ENCODE results near the gene CP. TPM values are rescaled to one million over a fixed set of nuclear protein-coding genes. Genes with fewer than 3 reads are reported as not detected.

CP gene
- total RNA-seq, 3 donors from 2014 or later (not counting 1 experiment from before 2014, with no cell fraction given), result not detected

DNA sequence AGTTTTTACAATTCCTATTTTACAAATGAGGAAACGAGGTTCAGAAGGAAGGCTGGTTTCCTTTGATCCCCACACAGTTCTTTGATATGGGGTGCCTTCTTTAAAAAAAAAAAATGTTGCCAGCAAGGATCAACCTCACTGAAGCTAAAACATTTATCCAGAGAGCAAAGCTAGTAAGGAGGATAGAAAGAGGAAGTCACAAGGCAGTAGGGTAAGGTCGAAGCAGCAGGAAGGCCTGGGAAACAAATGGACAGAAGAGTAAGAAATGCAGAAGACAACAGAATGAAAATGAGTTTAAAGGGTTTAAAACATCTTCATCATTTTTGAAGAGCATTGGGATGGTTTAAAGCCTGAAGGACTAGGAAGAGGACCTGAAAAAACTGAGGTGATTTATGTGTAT is 30.6 kb upstream of the CP start:
- Histone ChIP-seq H3K27me3 (ENCODE audit: control insufficient read depth, insufficient read depth, low read length) (no peaks in the 10 kb centered on the region), H3K36me3 (ENCODE audit: control insufficient read depth, insufficient read depth, low read length) (no peaks in the 10 kb centered on the region), H3K27ac (ENCODE audit: low read length) (no peak overlapping the region), H3K4me1 (ENCODE audit: control insufficient read depth, insufficient read depth, low read length) (peaks cover 4% of the 10 kb centered on the region), H3K9me3 (ENCODE audit: control insufficient read depth, insufficient read depth, low read length) (no peaks in the 10 kb centered on the region), H3K4me3 (ENCODE audit: low read length) (no peak overlapping the region)
- ATAC-seq (no peak), DNase-seq (no peak)
- TF ChIP-seq, protein P1, sequence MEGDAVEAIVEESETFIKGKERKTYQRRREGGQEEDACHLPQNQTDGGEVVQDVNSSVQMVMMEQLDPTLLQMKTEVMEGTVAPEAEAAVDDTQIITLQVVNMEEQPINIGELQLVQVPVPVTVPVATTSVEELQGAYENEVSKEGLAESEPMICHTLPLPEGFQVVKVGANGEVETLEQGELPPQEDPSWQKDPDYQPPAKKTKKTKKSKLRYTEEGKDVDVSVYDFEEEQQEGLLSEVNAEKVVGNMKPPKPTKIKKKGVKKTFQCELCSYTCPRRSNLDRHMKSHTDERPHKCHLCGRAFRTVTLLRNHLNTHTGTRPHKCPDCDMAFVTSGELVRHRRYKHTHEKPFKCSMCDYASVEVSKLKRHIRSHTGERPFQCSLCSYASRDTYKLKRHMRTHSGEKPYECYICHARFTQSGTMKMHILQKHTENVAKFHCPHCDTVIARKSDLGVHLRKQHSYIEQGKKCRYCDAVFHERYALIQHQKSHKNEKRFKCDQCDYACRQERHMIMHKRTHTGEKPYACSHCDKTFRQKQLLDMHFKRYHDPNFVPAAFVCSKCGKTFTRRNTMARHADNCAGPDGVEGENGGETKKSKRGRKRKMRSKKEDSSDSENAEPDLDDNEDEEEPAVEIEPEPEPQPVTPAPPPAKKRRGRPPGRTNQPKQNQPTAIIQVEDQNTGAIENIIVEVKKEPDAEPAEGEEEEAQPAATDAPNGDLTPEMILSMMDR (IDR thresholded peaks at IDR 0.05), result no peak
- no peaks in the 10 kb centered on the region for H3K4me1 Mint-ChIP-seq
- 10% methylated on average over 1 of the region's 2 CpGs for WGBS (ENCODE audit: insufficient coverage)
- H3K4me3 Mint-ChIP-seq, result no peak overlapping the region
- no peaks in the 10 kb centered on the region for H3K36me3 Mint-ChIP-seq
- intact Hi-C loops (cut with micrococcal nuclease), result no loop called here
- H3K27me3 Mint-ChIP-seq (ENCODE audit: low read depth in 2 of 2), result peaks cover 0 to 3% of the 10 kb centered on the region in 2 donors
- H3K9me3 Mint-ChIP-seq, result no peaks in the 10 kb centered on the region
- H3K27ac Mint-ChIP-seq, result no peak overlapping the region

- peaks cover 0 to 3% of the 10 kb centered on the region in 2 donors for H3K27me3 Mint-ChIP-seq (ENCODE audit: low read depth in 2 of 2)
- Histone ChIP-seq H3K36me3 (ENCODE audit: control insufficient read depth, insufficient read depth, low read length) (no peaks in the 10 kb centered on the region), H3K4me3 (ENCODE audit: low read length) (no peak overlapping the region), H3K9me3 (ENCODE audit: control insufficient read depth, insufficient read depth, low read length) (no peaks in the 10 kb centered on the region), H3K27me3 (ENCODE audit: control insufficient read depth, insufficient read depth, low read length) (no peaks in the 10 kb centered on the region), H3K4me1 (ENCODE audit: control insufficient read depth, insufficient read depth, low read length) (peaks cover 4% of the 10 kb centered on the region), H3K27ac (ENCODE audit: low read length) (no peak overlapping the region)
- H3K27ac Mint-ChIP-seq, result no peak overlapping the region
- DNase-seq (no peak), ATAC-seq (no peak)
- peaks cover 4 to 6% of the 10 kb centered on the region in 2 donors for H3K4me1 Mint-ChIP-seq
- H3K4me3 Mint-ChIP-seq, result no peak overlapping the region
- H3K9me3 Mint-ChIP-seq, result no peaks in the 10 kb centered on the region
- WGBS (ENCODE audit: insufficient coverage), result 100% methylated on average over 3 of the region's 3 CpGs
- no peaks in the 10 kb centered on the region for H3K36me3 Mint-ChIP-seq
- TF ChIP-seq, protein P1 (IDR thresholded peaks at IDR 0.05), result no peak
- intact Hi-C loops (cut with micrococcal nuclease), result no loop called here
Observed at GRCh38 chr3:149251186-149251585, 29.6 kb upstream of the CP start.

DNA sequence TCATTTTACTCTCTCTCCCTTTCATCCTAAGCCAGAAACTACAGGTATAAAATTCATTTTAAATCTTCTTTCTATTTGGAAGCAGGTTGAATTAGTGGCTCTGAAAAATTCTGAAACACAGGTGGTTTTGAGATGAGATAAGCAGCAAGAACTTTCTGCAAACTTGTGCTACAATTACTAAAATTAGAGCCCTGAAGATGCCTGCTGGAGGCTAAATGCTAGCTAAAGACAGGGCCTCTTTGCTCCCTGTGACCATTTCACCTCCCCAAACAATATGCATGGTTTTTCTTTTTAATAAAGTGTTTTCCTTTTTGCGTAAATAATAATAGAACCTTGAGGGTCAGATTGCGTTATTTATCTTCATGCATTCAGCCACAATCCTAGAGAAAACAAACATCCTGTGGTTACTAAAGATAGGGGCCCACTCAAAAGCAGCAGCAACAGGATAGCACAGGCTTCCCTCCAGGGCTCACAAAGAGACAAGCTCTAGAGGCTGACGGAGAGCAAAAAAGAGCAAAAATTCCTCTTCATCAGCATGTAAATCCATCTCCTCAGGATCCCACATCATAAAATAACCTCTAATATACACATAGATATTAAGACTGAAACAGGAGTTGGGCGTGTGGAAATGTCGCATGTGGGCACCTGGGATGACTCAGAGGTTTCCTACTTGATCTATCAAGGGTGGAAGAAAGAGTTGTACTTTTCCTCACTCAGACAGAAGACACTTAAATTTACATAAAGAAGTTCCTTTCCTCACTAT is 26.5 kb upstream of the CP start:
- Mint-ChIP-seq H3K27ac (no peak overlapping the region), H3K4me1 (peaks cover 12 to 14% of the 10 kb centered on the region in 2 donors), H3K27me3 (ENCODE audit: low read depth in 2 of 2) (peaks cover 0 to 3% of the 10 kb centered on the region in 2 donors), H3K36me3 (no peaks in the 10 kb centered on the region), H3K9me3 (no peaks in the 10 kb centered on the region), H3K4me3 (no peak overlapping the region)
- intact Hi-C loops (cut with micrococcal nuclease), result no loop called here
- no peak for DNase-seq
- Histone ChIP-seq H3K36me3 (ENCODE audit: control insufficient read depth, insufficient read depth, low read length) (no peaks in the 10 kb centered on the region), H3K27me3 (ENCODE audit: control insufficient read depth, insufficient read depth, low read length) (no peaks in the 10 kb centered on the region), H3K9me3 (ENCODE audit: control insufficient read depth, insufficient read depth, low read length) (no peaks in the 10 kb centered on the region), H3K27ac (ENCODE audit: low read length) (no peak overlapping the region), H3K4me1 (ENCODE audit: control insufficient read depth, insufficient read depth, low read length) (peaks cover 4% of the 10 kb centered on the region), H3K4me3 (ENCODE audit: low read length) (no peak overlapping the region)
- WGBS (ENCODE audit: insufficient coverage), result 35% methylated on average over 2 of the region's 5 CpGs
- TF ChIP-seq, protein P1 (IDR thresholded peaks at IDR 0.05), result no peak
- ATAC-seq, result no peak

Data from natural killer cell (primary cell).